CD4-positive, alpha-beta T cell (primary cell): ENCODE measurements around the gene OSBPL10. TPM values are rescaled to one million over a fixed set of nuclear protein-coding genes. Genes with fewer than 3 reads are reported as not detected.
"Not testable (repeated sequence)": the region's sequence is repeated elsewhere in the genome, so short reads cannot be mapped to it uniquely, and the experiment has no call there.

Experiments used
- ATAC-seq: fragments of 200-7000 bp; cut with Tn5 transposase; one replicate; pipeline ENCODE4 v1.10.0; 2022; ENCODE audit warnings: mild to moderate bottlenecking; ENCODE audit not compliant: poor library complexity
- CTCF ChIA-PET: fragments of 350-600 bp; sonication (Branson Sonifier 250); formaldehyde crosslinking; loops from one replicate; lab custom pipeline; 2021; ENCODE audit warnings: antibody characterized with exemption, inconsistent platforms; lab: Charles Lee
- POLR2A ChIA-PET: fragments of 350-600 bp; sonication (Branson Sonifier 250); formaldehyde crosslinking; loops from one replicate; lab custom pipeline; 2021; ENCODE audit warnings: antibody characterized with exemption, inconsistent platforms; lab: Charles Lee
- DNase-seq, 14 experiments: peaks; one replicate each; pipeline ENCODE4 v3.0.0-alpha.2; 2013 to 2020; ENCODE audit warnings: mixed read lengths in 2 of 14
- H3K27ac ChIP-seq, 2 donors: one replicate each; pipeline versions ENCODE4 v1.5.1 to v1.7.0; 2013; ENCODE audit warnings: low read length in 2 of 2, low read depth in 1 of 2, mild to moderate bottlenecking in 1 of 2
- H3K27me3 ChIP-seq, 2 experiments: 1 replicate in 1 of 2; 2 replicates in 1 of 2; pipeline versions ENCODE4 v1.6.1 to v1.7.0; 2013; ENCODE audit warnings: low read length in 2 of 2, control low read depth in 1 of 2, mild to moderate bottlenecking in 1 of 2, moderate library complexity in 1 of 2; ENCODE audit not compliant: insufficient read depth in 2 of 2, control insufficient read depth in 1 of 2
- H3K36me3 ChIP-seq: one replicate; pipeline ENCODE4 v1.6.1; 2013; ENCODE audit warnings: low read length, control low read depth; ENCODE audit not compliant: insufficient read depth
- H3K4me1 ChIP-seq: one replicate; pipeline ENCODE4 v1.6.1; 2013; ENCODE audit warnings: low read length, control low read depth; ENCODE audit not compliant: insufficient read depth
- H3K4me3 ChIP-seq: one replicate; pipeline ENCODE4 v1.5.1; 2013; ENCODE audit warnings: mild to moderate bottlenecking, low read length, moderate library complexity
- H3K9me3 ChIP-seq, 2 experiments: 1 replicate in 1 of 2; 2 replicates in 1 of 2; pipeline versions ENCODE4 v1.6.1 to v1.7.0; 2013; ENCODE audit warnings: low read length in 2 of 2, mild to moderate bottlenecking in 2 of 2, control low read depth in 1 of 2, moderate library complexity in 1 of 2; ENCODE audit not compliant: control insufficient read depth in 1 of 2, insufficient read depth in 1 of 2
- H3K27ac Mint-ChIP-seq: one replicate; pipeline ENCODE4 v1.8.0; 2020; ENCODE audit warnings: mixed read lengths
- H3K27me3 Mint-ChIP-seq: one replicate; pipeline ENCODE4 v1.8.0; 2021; ENCODE audit warnings: mixed read lengths
- H3K36me3 Mint-ChIP-seq: one replicate; pipeline ENCODE4 v1.8.0; 2021; ENCODE audit warnings: low read depth, mixed read lengths
- H3K4me1 Mint-ChIP-seq: one replicate; pipeline ENCODE4 v1.8.0; 2021; ENCODE audit warnings: low read depth, mixed read lengths
- H3K4me3 Mint-ChIP-seq: one replicate; pipeline ENCODE4 v1.8.0; 2020; ENCODE audit warnings: mild to moderate bottlenecking, mixed read lengths
- H3K9me3 Mint-ChIP-seq: one replicate; pipeline ENCODE4 v1.8.0; 2020; ENCODE audit warnings: mixed read lengths
- CTCF ChIP-seq: fragments of 200-600 bp; IDR thresholded peaks from one replicate; pipeline ENCODE4 v1.8.0; 2022; ENCODE audit warnings: antibody characterized with exemption, mild to moderate bottlenecking
- intact Hi-C, 2 experiments: fragments of 100-400 bp; cut with DNase I in 1 of 2; cut with micrococcal nuclease in 1 of 2; formaldehyde crosslinking; loops; one replicate each; pipeline versions ENCODE4 v1.15.1 to v1.9.0; 2023 to 2025; cut with DNase I, micrococcal nuclease
- total RNA-seq, 174 experiments: library from RNA in 2 of 174; stranded (reverse) in 2 of 174; gene quantifications; one replicate each; pipeline ENCODE4 v1.2.3 and lab custom pipeline; 2021 to 2026

OSBPL10 gene
- total RNA-seq, 2 experiments from 2014 or later = not detected

GRCh38 chr3:31873254-31873820 lies 107.7 kb downstream of the OSBPL10 start:
- no peaks in the 10 kb centered on the region for H3K36me3 Mint-ChIP-seq

GRCh38 chr3:31871939-31872507 lies 109.0 kb downstream of the OSBPL10 start:
- POLR2A ChIA-PET = no interaction called here
- H3K36me3 Mint-ChIP-seq = no peaks in the 10 kb centered on the region
- intact Hi-C loops = no loop called here
- H3K4me1 ChIP-seq = no peaks in the 10 kb centered on the region
- H3K9me3 Mint-ChIP-seq = no peaks in the 10 kb centered on the region
- no peak overlapping the region for H3K4me3 Mint-ChIP-seq
- H3K4me1 Mint-ChIP-seq = no peaks in the 10 kb centered on the region
- H3K36me3 ChIP-seq = no peaks in the 10 kb centered on the region
- H3K27me3 ChIP-seq = no peaks in the 10 kb centered on the region
- no peak overlapping the region for H3K27ac ChIP-seq
- H3K9me3 ChIP-seq = no peaks in the 10 kb centered on the region
- no peak overlapping the region for H3K27ac Mint-ChIP-seq
- no peak overlapping the region for H3K4me3 ChIP-seq
- DNase-seq = no peak
- no peaks in the 10 kb centered on the region for H3K27me3 Mint-ChIP-seq
- no peak for TF ChIP-seq CTCF
- ATAC-seq = no peak
- CTCF ChIA-PET = no interaction called here

More at GRCh38 chr3:31873254-31873820, 107.7 kb downstream of the OSBPL10 start:
- Mint-ChIP-seq H3K27ac (no peak overlapping the region), H3K9me3 (no peaks in the 10 kb centered on the region), H3K4me1 (no peaks in the 10 kb centered on the region), H3K27me3 (no peaks in the 10 kb centered on the region), H3K4me3 (no peak overlapping the region)
- CTCF ChIA-PET = interaction anchor here (0.7 kb wide), 1 partner anchor 68 kb away, joined by 3 read pairs; no protein-coding TSS in a partner anchor
- Histone ChIP-seq H3K9me3 (no peaks in the 10 kb centered on the region), H3K27me3 (no peaks in the 10 kb centered on the region), H3K4me1 (no peaks in the 10 kb centered on the region), H3K27ac (no peak overlapping the region), H3K36me3 (no peaks in the 10 kb centered on the region), H3K4me3 (no peak overlapping the region)
- no peak for DNase-seq
- no peak for ATAC-seq
- POLR2A ChIA-PET = no interaction called here
- no peak for TF ChIP-seq CTCF
- intact Hi-C loops = no loop called here

- H3K27me3 ChIP-seq, H3K4me1 ChIP-seq, H3K4me1 Mint-ChIP-seq, H3K27me3 Mint-ChIP-seq, DNase-seq, H3K4me3 ChIP-seq, H3K9me3 Mint-ChIP-seq, H3K4me3 Mint-ChIP-seq, H3K36me3 Mint-ChIP-seq, H3K27ac Mint-ChIP-seq, H3K27ac ChIP-seq, intact Hi-C loops, H3K9me3 ChIP-seq, POLR2A ChIA-PET, ATAC-seq, H3K36me3 ChIP-seq: not testable (repeated sequence)
- CTCF ChIA-PET = interaction anchor here (0.6 kb wide), 1 partner anchor 334 kb away, joined by 4 read pairs; no protein-coding TSS in a partner anchor
Observed at GRCh38 chr3:31870111-31870510, 111.0 kb downstream of the OSBPL10 start.

GRCh38 chr3:31868236-31868635 lies 112.8 kb downstream of the OSBPL10 start:
- Mint-ChIP-seq H3K4me1 (no peaks in the 10 kb centered on the region), H3K4me3 (no peak overlapping the region), H3K36me3 (no peaks in the 10 kb centered on the region), H3K9me3 (no peaks in the 10 kb centered on the region), H3K27ac (no peak overlapping the region), H3K27me3 (no peaks in the 10 kb centered on the region)
- ATAC-seq (no peak), DNase-seq (no peak)
- H3K4me3 ChIP-seq = no peak overlapping the region
- H3K27me3 ChIP-seq = no peaks in the 10 kb centered on the region
- ChIA-PET POLR2A (no interaction called here), CTCF (no interaction called here)
- no peaks in the 10 kb centered on the region for H3K36me3 ChIP-seq
- no peak for TF ChIP-seq CTCF
- no peaks in the 10 kb centered on the region for H3K4me1 ChIP-seq
- no peaks in the 10 kb centered on the region for H3K9me3 ChIP-seq
- no peak overlapping the region for H3K27ac ChIP-seq
- intact Hi-C loops = no loop called here
